HCT116 (cell line): ENCODE data around the gene MCM8.

Source experiments
- CTCF ChIP-seq, 3 experiments: fragments of 200-600 bp in 1 of 3; sonication (generic) in 1 of 3; IDR thresholded peaks in 2 of 3; conservative IDR thresholded peaks in 1 of 3; 2 replicates each; pipeline ENCODE4 v1.5.1; 2012 to 2017; ENCODE audit warnings: low read depth in 2 of 3, low read length in 2 of 3, antibody characterized with exemption in 1 of 3, borderline replicate concordance in 1 of 3, control low read depth in 1 of 3, mild to moderate bottlenecking in 1 of 3, mixed read lengths in 1 of 3, mixed run types in 1 of 3, moderate library complexity in 1 of 3; ENCODE audit not compliant: insufficient read depth in 1 of 3
- ELF1 ChIP-seq: IDR thresholded peaks from 2 replicates; pipeline ENCODE4 v1.6.1; 2012; ENCODE audit warnings: low read depth, borderline replicate concordance
- EZH2phosphoT487 ChIP-seq: fragments of 200-600 bp; IDR thresholded peaks from 2 replicates; pipeline ENCODE4 v1.6.1; 2018; ENCODE audit warnings: antibody characterized with exemption, borderline replicate concordance
- POLR2A ChIP-seq: IDR thresholded peaks from 2 replicates; pipeline ENCODE4 v1.7.0; 2011; ENCODE audit warnings: borderline replicate concordance; ENCODE audit not compliant: insufficient read depth, insufficient read length; ENCODE audit errors: extremely low read depth
- YY1 ChIP-seq: IDR thresholded peaks from 2 replicates; pipeline ENCODE4 v1.6.1; 2011; ENCODE audit warnings: low read length, low read depth, moderate library complexity, mild to moderate bottlenecking; ENCODE audit not compliant: insufficient replicate concordance; ENCODE audit errors: extremely low read depth
- ZBTB33 ChIP-seq: IDR thresholded peaks from 2 replicates; pipeline ENCODE4 v1.6.1; 2011; ENCODE audit warnings: mild to moderate bottlenecking, low read length, moderate library complexity; ENCODE audit not compliant: insufficient replicate concordance; ENCODE audit errors: extremely low read depth

GRCh38 chr20:6000871-6001270 lies 50.4 kb downstream of the MCM8 start:
- TF ChIP-seq YY1: no peak
- TF ChIP-seq CTCF (IDR thresholded peaks at IDR 0.05 in 2 of 3, conservative IDR thresholded peaks at IDR 0.05 in 1 of 3; ENCODE audit: borderline replicate concordance in 1 of 3, insufficient read depth in 1 of 3, low read depth in 2 of 3, low read length in 2 of 3): no peak
- TF ChIP-seq ELF1: no peak
- no peak for TF ChIP-seq ZBTB33
- TF ChIP-seq POLR2A: no peak
- no peak for TF ChIP-seq EZH2phosphoT487
